Ectodermal cell (in vitro differentiated cells): ENCODE data around the gene TNPO3.
A peak's percentile ranks its signal among the peaks of the same experiment; 100 is the strongest.
"Not testable (repeated sequence)": the region's sequence is repeated elsewhere in the genome, so short reads cannot be mapped to it uniquely, and the experiment has no call there.

Experiments
- H3K27ac ChIP-seq: 2 replicates; pipeline ENCODE4 v1.7.0; 2013; ENCODE audit warnings: mild to moderate bottlenecking, low read depth, low read length; ENCODE audit not compliant: insufficient read depth, poor library complexity, severe bottlenecking
- H3K27me3 ChIP-seq: 2 replicates; pipeline ENCODE4 v1.7.0; 2013; ENCODE audit warnings: mild to moderate bottlenecking, low read length; ENCODE audit not compliant: insufficient read depth, control insufficient read depth, poor library complexity, severe bottlenecking
- H3K36me3 ChIP-seq: one replicate; pipeline ENCODE4 v1.7.0; 2013; ENCODE audit warnings: low read length; ENCODE audit not compliant: control insufficient read depth, insufficient read depth
- H3K4me1 ChIP-seq: one replicate; pipeline ENCODE4 v1.7.0; 2013; ENCODE audit warnings: low read length; ENCODE audit not compliant: control insufficient read depth, insufficient read depth
- H3K4me3 ChIP-seq: 2 replicates; pipeline ENCODE4 v1.7.0; 2013; ENCODE audit warnings: low read depth, low read length, control low read depth; ENCODE audit not compliant: insufficient read depth
- H3K9me3 ChIP-seq: 2 replicates; pipeline ENCODE4 v1.7.0; 2013; ENCODE audit warnings: mild to moderate bottlenecking, low read length, moderate library complexity; ENCODE audit not compliant: control insufficient read depth
- WGBS, 2 experiments: methylation state at CpG; one replicate each; pipeline ENCODE4 v1.1.7; 2013; ENCODE audit warnings: missing lambda C conversion rate in 2 of 2; 5-methylcytosine and 5-hydroxymethylcytosine counted together

The TNPO3 gene

DNA sequence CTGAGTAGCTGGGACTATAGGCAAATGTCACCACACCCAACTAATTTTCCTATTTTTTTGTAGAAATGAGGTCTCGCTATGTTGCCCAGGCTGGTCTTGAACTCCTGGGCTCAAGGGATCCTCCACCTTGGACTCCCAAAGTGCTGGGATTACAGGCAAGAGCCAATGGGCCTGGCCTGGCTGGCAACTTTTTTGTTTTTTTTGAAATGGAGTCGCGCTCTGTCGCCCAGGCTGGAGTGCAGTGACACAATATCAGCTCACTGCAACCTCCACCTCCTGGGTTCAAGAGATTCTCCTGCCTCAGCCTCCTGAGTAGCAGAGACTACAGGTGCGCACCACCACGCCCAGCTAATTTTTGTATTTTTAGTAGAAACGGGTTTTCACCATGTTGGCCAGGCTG, 3.5 kb downstream of the TNPO3 start:
- H3K4me1 ChIP-seq, result peaks cover 11% of the 10 kb centered on the region
- not testable (repeated sequence) for H3K27me3 ChIP-seq, H3K36me3 ChIP-seq, H3K27ac ChIP-seq, H3K4me3 ChIP-seq, H3K9me3 ChIP-seq
- 89 to 95% methylated on average over 7 of the region's 7 CpGs for WGBS, 2 experiments

DNA sequence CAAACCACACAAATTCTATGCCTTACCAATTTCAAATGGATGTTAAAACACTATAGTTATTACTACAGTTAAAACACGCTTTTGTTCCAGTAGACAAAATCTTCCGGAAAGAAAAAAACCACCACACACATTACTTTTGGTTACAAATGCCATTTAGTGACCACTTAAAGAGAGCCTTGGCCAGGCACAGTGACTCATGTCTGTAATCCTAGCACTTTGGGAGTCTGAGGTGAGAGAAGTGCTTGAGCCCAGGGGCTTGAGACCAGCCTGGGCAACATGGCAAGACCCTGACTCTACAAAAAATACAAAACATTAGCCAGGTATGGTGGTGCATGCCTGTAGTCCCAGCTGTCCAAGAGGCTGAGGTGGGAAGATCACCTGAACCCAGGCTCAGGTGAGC, 7.2 kb downstream of the TNPO3 start:
- 91% methylated on average over 2 of the region's 2 CpGs for WGBS, 2 experiments

DNA sequence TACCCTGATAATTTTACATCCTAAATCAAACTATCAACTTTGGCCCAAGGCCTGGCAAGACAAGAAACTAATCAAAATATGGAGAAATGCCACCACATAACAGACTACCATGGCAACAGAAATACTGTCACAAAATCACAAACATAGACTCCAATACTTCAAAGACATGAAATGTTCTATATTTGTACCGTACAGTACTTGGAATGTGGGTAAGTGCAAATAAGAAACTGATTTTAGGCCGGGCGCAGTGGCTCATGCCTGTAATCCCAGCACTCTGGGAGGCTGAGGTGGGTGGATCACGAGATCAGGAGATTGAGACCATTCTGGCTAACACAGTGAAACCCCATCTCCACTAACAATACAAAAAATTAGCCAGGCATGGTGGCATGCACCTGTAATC, 9.2 kb downstream of the TNPO3 start:
- Histone ChIP-seq H3K27me3 (no peaks in the 10 kb centered on the region), H3K36me3 (no peaks in the 10 kb centered on the region), H3K9me3 (no peaks in the 10 kb centered on the region), H3K4me3 (no peak overlapping the region), H3K4me1 (peaks cover 15% of the 10 kb centered on the region), H3K27ac (no peak overlapping the region)
- WGBS, 2 experiments, result 94 to 96% methylated on average over 4 of the region's 4 CpGs

More for the DNA sequence above, 7.2 kb downstream of the TNPO3 start:
- Histone ChIP-seq H3K4me1 (no peaks in the 10 kb centered on the region), H3K27me3 (no peaks in the 10 kb centered on the region), H3K4me3 (no peak overlapping the region), H3K36me3 (no peaks in the 10 kb centered on the region), H3K27ac (no peak overlapping the region), H3K9me3 (no peaks in the 10 kb centered on the region)

DNA sequence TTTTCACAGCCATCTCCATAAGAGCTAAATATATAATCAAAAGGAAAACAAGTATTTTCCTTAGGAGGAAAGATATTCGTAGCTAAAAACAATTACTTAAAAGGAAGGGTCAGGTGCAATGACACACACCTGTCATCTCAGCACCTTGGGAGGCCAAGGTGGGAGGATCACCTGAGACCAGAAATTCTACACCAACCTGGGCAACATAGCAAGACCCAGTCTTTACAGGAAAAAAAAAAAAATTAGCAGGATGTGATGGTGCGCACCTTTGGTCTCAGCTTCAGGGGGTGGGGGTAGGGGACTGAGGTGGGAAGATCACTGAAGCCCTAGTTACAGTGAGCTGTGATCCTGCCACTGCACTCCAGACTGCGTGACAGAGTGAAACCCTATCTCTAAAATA, 11.9 kb downstream of the TNPO3 start:
- peaks cover 16% of the 10 kb centered on the region for H3K4me1 ChIP-seq
- 85 to 98% methylated on average over 3 of the region's 3 CpGs for WGBS, 2 experiments
- peaks cover 5% of the 10 kb centered on the region for H3K36me3 ChIP-seq
- H3K27ac ChIP-seq, result no peak overlapping the region
- no peaks in the 10 kb centered on the region for H3K27me3 ChIP-seq
- H3K9me3 ChIP-seq, result no peaks in the 10 kb centered on the region
- no peak overlapping the region for H3K4me3 ChIP-seq

DNA sequence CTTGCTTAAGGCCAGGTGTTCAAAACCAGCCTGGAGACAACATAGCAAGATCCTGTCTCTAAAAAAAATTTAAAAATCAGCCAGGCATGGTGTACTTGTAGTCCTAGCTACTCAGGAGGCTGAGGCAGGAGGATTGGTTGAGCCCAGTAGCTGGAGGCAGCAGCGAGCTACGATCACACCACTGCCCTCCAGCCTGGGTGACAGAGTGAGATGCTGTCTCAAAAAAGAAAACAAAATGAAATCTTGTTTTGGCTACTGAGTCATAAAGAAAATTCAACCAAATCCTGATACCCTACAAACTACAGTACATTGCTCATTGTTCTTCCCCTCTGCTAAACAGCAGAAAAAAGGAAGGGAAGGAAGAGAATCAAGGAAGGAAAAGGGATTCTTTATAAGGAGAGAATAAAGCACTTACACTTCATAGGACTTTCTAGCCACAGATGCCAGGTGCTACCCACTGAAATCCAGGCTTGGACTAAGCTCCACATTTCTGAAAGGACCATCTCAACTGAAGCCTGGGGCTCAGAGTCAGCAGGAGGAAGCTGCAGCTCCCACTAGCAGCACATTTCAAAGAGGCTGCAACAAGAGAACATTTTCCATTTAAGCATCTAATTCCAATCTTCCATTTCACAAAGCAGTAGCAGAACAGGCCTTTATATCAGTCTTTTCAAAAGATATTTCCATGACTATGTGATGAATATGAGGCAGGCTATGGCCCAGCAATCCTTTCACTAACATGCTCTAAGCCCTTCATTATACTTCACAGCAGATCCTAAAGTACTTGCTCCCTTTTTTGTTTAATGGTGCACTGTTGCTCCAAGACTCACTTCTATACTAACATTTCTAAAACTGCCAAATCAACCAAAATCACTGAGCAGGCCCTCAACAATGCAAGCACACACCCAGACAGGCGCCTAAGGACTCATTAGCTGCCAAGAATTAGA, 13.5 kb downstream of the TNPO3 start:
- peak overlapping the region; percentile 70 for H3K27ac ChIP-seq
- no peaks in the 10 kb centered on the region for H3K9me3 ChIP-seq
- H3K36me3 ChIP-seq, result peaks cover 5% of the 10 kb centered on the region
- no peak overlapping the region for H3K4me3 ChIP-seq
- H3K4me1 ChIP-seq, result peaks cover 27% of the 10 kb centered on the region
- no peaks in the 10 kb centered on the region for H3K27me3 ChIP-seq
- 73 to 84% methylated on average over 3 of the region's 3 CpGs for WGBS, 2 experiments

DNA sequence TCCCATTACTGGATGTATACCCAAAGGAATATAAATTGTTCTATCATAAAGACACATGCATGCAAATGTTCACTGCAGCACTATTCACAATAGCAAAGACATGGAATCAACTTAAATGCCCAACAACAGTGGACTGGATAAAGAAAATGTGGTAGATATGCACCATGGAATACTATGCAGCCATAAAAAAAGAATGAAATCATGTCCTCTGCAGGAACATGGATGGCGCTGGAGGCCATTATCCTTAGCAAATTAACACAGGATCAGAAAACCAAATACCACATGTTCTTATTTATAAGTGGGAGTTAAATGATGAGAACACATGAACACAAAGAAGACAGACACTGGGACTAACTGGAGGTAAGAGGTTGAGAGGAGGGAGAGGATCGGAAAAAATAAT, 16.4 kb downstream of the TNPO3 start:
- H3K36me3 ChIP-seq, H3K9me3 ChIP-seq, H3K27ac ChIP-seq, H3K4me3 ChIP-seq, H3K27me3 ChIP-seq: not testable (repeated sequence)
- H3K4me1 ChIP-seq, result peaks cover 27% of the 10 kb centered on the region
- WGBS, 2 experiments, result 73 to 88% methylated on average over 2 of the region's 2 CpGs

DNA sequence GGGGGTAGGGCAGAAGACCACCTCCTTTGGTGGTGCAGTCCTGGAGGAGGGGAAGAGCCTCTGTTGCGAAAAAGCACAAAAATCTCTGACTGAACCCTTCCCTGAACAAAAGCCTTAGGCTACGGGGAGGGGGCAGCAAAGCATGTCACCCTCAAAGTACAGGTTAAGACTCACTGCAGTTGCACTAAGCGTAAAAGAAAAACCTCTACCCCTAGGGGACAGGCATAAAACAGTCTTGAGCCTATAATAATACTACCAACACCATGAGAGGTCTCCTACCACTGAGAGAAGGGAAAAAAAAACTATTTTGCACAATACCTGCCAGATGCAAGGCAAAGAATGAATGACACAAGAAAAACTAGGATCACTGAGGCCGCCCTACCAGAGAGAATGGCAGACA, 17.3 kb downstream of the TNPO3 start:
- WGBS, 2 experiments, result 18 to 31% methylated on average over 4 of the region's 4 CpGs
- H3K27me3 ChIP-seq, result no peaks in the 10 kb centered on the region
- no peaks in the 10 kb centered on the region for H3K9me3 ChIP-seq
- no peak overlapping the region for H3K4me3 ChIP-seq
- H3K27ac ChIP-seq, result peak overlapping the region; percentile 85
- peaks cover 27% of the 10 kb centered on the region for H3K4me1 ChIP-seq
- peaks cover 11% of the 10 kb centered on the region for H3K36me3 ChIP-seq

DNA sequence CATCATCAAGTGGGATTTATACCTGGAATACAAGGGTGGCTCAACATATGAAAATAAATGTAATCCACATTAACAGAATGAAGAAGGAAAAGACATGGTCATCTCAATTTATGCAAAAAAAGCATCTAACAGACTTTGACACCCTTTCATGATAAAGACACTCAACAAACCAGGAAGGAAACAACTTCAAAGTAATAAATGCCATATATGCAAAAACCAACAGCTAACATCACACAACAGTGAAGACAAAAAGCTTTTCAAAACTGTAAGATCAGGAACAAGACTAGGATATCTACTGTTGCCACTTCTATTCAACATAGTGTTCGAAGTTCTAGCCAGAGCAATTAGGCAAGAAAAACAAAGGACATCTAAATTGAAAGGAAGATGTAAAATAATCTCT, 22.9 kb downstream of the TNPO3 start:
- peaks cover 6% of the 10 kb centered on the region for H3K36me3 ChIP-seq
- 100% methylated on average over 1 of the region's 1 CpG for WGBS, 2 experiments

DNA sequence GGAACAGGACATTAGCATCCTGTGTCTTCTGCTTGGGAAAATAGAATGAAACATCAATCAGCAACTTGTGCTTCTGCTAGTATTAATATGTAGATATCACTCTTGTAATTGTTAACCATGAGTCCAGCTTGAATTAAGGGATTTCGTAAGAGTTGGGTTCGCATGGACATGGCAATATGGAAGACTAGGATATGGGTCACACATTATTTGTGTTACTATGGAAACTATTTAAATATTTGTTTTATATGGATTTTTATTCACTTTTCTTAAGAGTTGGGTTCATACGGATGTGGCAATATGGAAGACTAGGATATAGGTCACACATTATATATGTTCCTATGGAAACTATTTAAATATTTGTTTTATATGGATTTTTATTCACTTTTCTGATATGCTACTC, 24.5 kb downstream of the TNPO3 start:
- no peaks in the 10 kb centered on the region for H3K9me3 ChIP-seq
- 95 to 100% methylated on average over 2 of the region's 3 CpGs for WGBS, 2 experiments
- no peaks in the 10 kb centered on the region for H3K4me1 ChIP-seq
- no peak overlapping the region for H3K4me3 ChIP-seq
- H3K27ac ChIP-seq, result no peak overlapping the region
- peaks cover 6% of the 10 kb centered on the region for H3K36me3 ChIP-seq
- H3K27me3 ChIP-seq, result no peaks in the 10 kb centered on the region

More for the DNA sequence above, 22.9 kb downstream of the TNPO3 start:
- Histone ChIP-seq H3K4me1 (peaks cover under 1% of the 10 kb centered on the region), H3K9me3 (no peaks in the 10 kb centered on the region), H3K4me3 (no peak overlapping the region), H3K27ac (no peak overlapping the region), H3K27me3 (no peaks in the 10 kb centered on the region)

DNA sequence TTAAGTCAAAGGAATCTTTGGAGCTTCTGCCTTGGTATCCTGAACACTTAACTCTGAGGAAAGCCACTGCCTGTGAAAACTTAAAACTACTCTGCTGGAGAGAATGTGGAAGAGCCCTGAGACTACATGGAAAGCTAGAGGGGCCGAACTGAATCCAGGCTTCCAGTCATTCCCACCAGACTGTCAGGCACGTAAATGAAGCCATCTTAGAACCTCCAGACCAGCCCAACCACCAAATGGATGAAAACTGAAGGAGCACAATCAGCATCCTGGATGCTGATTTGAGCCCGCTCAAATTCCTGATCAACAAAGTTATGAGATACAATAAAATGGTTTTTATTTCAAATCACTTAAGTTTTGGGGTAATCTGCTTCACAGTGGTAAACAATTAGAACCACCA, 30.8 kb downstream of the TNPO3 start:
- no peak overlapping the region for H3K4me3 ChIP-seq
- no peaks in the 10 kb centered on the region for H3K9me3 ChIP-seq
- H3K27ac ChIP-seq, result no peak overlapping the region
- no peaks in the 10 kb centered on the region for H3K27me3 ChIP-seq
- WGBS, 2 experiments, result 83 to 92% methylated on average over 2 to 3 of the region's 3 CpGs
- H3K4me1 ChIP-seq, result no peaks in the 10 kb centered on the region
- no peaks in the 10 kb centered on the region for H3K36me3 ChIP-seq
